Ovary (tissue), 9 donors: Measurements from ENCODE around the gene ATP10B. TPM values are rescaled to one million over a fixed set of nuclear protein-coding genes. Genes with fewer than 3 reads are reported as not detected.

Experiments used
- DNase-seq, 5 donors: peaks; one replicate each; pipeline ENCODE4 v3.0.0-alpha.2; 2019 to 2020
- H3K27ac ChIP-seq, 2 donors: fragments of 200-600 bp; one replicate each; pipeline versions ENCODE4 v1.5.1 to v1.8.0; 2019 to 2022
- H3K27me3 ChIP-seq: fragments of 200-600 bp; one replicate; pipeline ENCODE4 v1.8.0; 2022
- H3K36me3 ChIP-seq: fragments of 200-600 bp; sonication (generic); one replicate; pipeline ENCODE4 v1.5.1; 2019
- H3K4me1 ChIP-seq: one replicate; pipeline ENCODE4 v1.8.1; 2013; ENCODE audit warnings: mild to moderate bottlenecking, moderate library complexity; ENCODE audit not compliant: insufficient read depth
- H3K4me3 ChIP-seq: fragments of 200-600 bp; sonication (generic); one replicate; pipeline ENCODE4 v1.5.1; 2017
- H3K9me3 ChIP-seq, 2 donors: fragments of 200-600 bp in 1 of 2; sonication (generic) in 1 of 2; one replicate each; pipeline versions ENCODE4 v1.5.1 to v1.8.1; 2013 to 2019; ENCODE audit warnings: mild to moderate bottlenecking in 1 of 2, moderate library complexity in 1 of 2
- EP300 ChIP-seq: sonication (generic); formaldehyde crosslinking; IDR thresholded peaks from one replicate; pipeline ENCODE4 v1.6.1; 2017; ENCODE audit warnings: antibody characterized with exemption
- POLR2A ChIP-seq: fragments of 450-650 bp; IDR thresholded peaks from one replicate; pipeline ENCODE4 v1.6.1; 2017; ENCODE audit warnings: antibody characterized with exemption, mild to moderate bottlenecking, moderate library complexity
- WGBS, 3 donors: extraction: QIAGEN DNeasy Blood & Tissue Kit in 1 of 3; methylation state at CpG; one replicate each; pipeline versions ENCODE4 v1.1.5 to v1.1.7; 2013 to 2017; 5-methylcytosine and 5-hydroxymethylcytosine counted together
- intact Hi-C, 4 donors: fragments of 100-400 bp; cut with DNase I; formaldehyde crosslinking; loops; one replicate each; pipeline versions ENCODE4 v1.11.0 to v1.15.1; 2022 to 2023
- polyA plus RNA-seq, 2 donors: library from polyadenylated mRNA; stranded (reverse); fragments of 200-250 nt in 1 of 2; fragments of 350-450 nt in 1 of 2; fragmentation: Illumina TruSeq in 1 of 2; extraction: RNeasy Lipid Tissue Mini Kit (QIAGEN cat#74804) in 1 of 2; gene quantifications; one replicate each; pipeline ENCODE4 v1.2.3, GENCODE V29; 2013 to 2014
- total RNA-seq, 7 donors: library from RNA; depleted of rRNA in 2 of 7; stranded (reverse); fragments of >200 nt in 2 of 7; fragmentation: NEBNext Ultra II Directional in 3 of 7; extraction: Animal tissue kit (Norgen Biotek cat#: 25700) in 3 of 7; gene quantifications; one replicate each; pipeline versions ENCODE4 v1.1.0 to v1.2.4, GENCODE V29; 2016 to 2023
- TF ChIP-seq, protein P1 (sequence below), 3 donors: fragments of 450-650 bp in 2 of 3; fragments of 200-600 bp in 1 of 3; IDR thresholded peaks; one replicate each; pipeline versions ENCODE4 v1.5.1 to v1.8.0; 2016 to 2022; ENCODE audit warnings: antibody characterized with exemption in 3 of 3, mild to moderate bottlenecking in 1 of 3
- donor health status: DM: no; HTN: no; CAD: no; lungs with moderate emphysema.
- donor health status: DM: no; HTN: no; CAD: no.
- donor health status: Bipolar disorder and iron deficiency.
- donor health status: DM: yes; HTN: yes; CAD: no.
- donor health status: DM: no; HTN: no; CAD: no.
- donor health status: DM: yes; HTN: yes; CAD: no.

ATP10B gene
- total and polyA plus RNA-seq, 9 donors: 0.02 to 19.1 (median 0.34) TPM; not detected in 1

DNA sequence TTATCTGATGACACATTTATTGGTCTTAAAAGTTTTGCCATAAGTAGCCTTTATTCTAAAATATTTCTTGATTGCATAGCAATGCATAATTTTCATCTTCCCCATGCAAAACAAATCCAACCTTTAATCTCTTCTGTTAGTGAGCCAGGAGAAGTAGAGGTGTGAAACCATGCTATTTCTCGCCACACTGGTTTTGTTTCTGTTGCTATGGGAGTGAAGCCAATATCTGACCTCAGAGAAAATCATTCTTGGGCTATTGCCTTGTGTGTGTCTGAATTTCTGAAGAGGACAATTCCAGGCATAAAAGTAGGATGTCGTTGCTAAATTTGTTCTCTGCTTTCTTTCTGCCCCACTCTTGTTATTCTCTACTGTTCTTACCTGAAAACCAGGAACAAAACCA, 246.7 kb downstream of the ATP10B start:
- intact Hi-C loops: no loop called here
- TF ChIP-seq POLR2A: no peak
- TF ChIP-seq, protein P1, sequence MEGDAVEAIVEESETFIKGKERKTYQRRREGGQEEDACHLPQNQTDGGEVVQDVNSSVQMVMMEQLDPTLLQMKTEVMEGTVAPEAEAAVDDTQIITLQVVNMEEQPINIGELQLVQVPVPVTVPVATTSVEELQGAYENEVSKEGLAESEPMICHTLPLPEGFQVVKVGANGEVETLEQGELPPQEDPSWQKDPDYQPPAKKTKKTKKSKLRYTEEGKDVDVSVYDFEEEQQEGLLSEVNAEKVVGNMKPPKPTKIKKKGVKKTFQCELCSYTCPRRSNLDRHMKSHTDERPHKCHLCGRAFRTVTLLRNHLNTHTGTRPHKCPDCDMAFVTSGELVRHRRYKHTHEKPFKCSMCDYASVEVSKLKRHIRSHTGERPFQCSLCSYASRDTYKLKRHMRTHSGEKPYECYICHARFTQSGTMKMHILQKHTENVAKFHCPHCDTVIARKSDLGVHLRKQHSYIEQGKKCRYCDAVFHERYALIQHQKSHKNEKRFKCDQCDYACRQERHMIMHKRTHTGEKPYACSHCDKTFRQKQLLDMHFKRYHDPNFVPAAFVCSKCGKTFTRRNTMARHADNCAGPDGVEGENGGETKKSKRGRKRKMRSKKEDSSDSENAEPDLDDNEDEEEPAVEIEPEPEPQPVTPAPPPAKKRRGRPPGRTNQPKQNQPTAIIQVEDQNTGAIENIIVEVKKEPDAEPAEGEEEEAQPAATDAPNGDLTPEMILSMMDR (IDR thresholded peaks at IDR 0.05): no peak
- 30 to 43% (median 41%) methylated on average over 2 of the region's 2 CpGs for WGBS, 3 donors

DNA sequence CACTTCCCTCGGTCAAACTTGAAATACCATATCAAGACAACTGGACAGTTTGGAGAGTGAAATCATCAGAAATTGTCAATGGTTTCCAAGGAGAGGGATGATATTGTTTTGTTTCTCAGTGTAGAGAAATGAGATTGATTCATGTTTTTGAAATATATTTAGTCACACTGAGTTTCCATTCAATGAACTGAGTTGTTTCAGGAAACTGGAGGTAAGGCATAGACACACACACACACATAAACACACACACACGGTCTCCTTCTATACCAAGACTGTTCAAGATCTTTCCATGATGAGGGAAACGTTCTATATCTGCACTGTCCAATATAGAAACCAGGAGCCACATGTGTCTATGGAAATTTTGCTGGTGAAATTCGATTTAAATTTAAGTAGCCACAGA, 247.5 kb downstream of the ATP10B start:
- no peaks in the 10 kb centered on the region for H3K27me3 ChIP-seq
- 64 to 75% (median 69%) methylated on average over 4 of the region's 4 CpGs for WGBS, 3 donors

More for the DNA sequence above, 246.7 kb downstream of the ATP10B start:
- Histone ChIP-seq H3K36me3 (no peaks in the 10 kb centered on the region), H3K9me3 (no peaks in the 10 kb centered on the region), H3K4me3 (no peak overlapping the region), H3K4me1 (no peaks in the 10 kb centered on the region), H3K27ac (no peak overlapping the region), H3K27me3 (no peaks in the 10 kb centered on the region)
- no peak for DNase-seq

DNA sequence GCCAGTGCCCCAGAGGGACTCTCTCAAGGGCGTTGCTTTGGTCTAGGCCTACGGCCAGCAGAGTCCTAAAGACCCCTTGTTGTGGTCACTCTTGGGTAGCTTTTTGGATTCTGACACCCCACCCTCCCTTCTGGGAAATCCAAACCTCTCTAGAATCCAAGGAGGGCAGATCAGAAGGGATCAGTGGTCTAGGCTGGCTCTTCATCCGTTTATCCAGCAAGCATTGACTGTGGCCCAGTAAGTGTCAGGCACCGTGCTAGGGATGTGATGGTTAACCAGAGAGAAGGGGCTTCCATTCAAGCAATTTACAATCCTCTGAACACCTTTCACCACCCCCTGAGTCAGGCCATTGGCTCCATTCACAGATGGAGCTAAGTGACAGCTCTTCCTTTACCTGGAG, 249.3 kb downstream of the ATP10B start:
- TF ChIP-seq EP300: no peak
- TF ChIP-seq, protein P1 (IDR thresholded peaks at IDR 0.05): no peak
- no peak for TF ChIP-seq POLR2A
- intact Hi-C loops: no loop called here

More for the DNA sequence above, 247.5 kb downstream of the ATP10B start:
- no peak overlapping the region for H3K4me3 ChIP-seq
- no peak for DNase-seq
- no peak for TF ChIP-seq EP300
- TF ChIP-seq POLR2A: no peak
- TF ChIP-seq, protein P1 (IDR thresholded peaks at IDR 0.05): no peak
- no peak overlapping the region for H3K27ac ChIP-seq
- H3K4me1 ChIP-seq: no peaks in the 10 kb centered on the region
- H3K9me3 ChIP-seq: no peaks in the 10 kb centered on the region
- no peaks in the 10 kb centered on the region for H3K36me3 ChIP-seq
- intact Hi-C loops: no loop called here

DNA sequence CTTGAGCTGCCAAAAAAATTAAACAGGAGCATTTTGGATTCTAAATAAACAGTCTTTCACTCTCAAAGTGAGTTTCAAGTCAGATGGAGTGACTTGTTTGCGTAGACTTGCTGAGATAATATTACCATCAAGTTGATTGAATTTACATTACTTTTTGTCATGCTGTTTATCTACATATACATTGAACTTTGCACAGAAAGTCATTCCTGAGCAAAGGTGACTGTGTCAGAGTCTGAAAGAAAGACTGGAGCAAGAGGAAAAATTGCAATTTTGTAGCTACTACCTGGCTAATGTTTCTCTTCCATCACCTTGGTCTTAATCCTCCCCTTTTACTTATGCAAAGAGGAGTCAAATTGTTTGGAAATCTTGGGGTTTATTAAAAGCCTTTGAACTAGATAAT, 251.0 kb downstream of the ATP10B start:
- DNase-seq: no peak
- no peaks in the 10 kb centered on the region for H3K4me1 ChIP-seq
- H3K36me3 ChIP-seq: no peaks in the 10 kb centered on the region
- WGBS, 3 donors: 79 to 87% (median 80%) methylated on average over 1 of the region's 1 CpG
- no peak overlapping the region for H3K4me3 ChIP-seq
- H3K27ac ChIP-seq: no peak overlapping the region
- no peaks in the 10 kb centered on the region for H3K27me3 ChIP-seq
- no peaks in the 10 kb centered on the region for H3K9me3 ChIP-seq
- intact Hi-C loops: no loop called here
- TF ChIP-seq POLR2A (no peak), EP300 (no peak)
- TF ChIP-seq, protein P1 (IDR thresholded peaks at IDR 0.05): no peak

More for the DNA sequence above, 249.3 kb downstream of the ATP10B start:
- Histone ChIP-seq H3K9me3 (no peaks in the 10 kb centered on the region), H3K4me1 (no peaks in the 10 kb centered on the region), H3K36me3 (no peaks in the 10 kb centered on the region), H3K27ac (no peak overlapping the region), H3K27me3 (no peaks in the 10 kb centered on the region), H3K4me3 (no peak overlapping the region)
- WGBS, 3 donors: 79 to 82% (median 79%) methylated on average over 4 of the region's 4 CpGs
- DNase-seq: no peak
